GM19328 (cell line): ENCODE measurements around the gene PINLYP.
A peak's percentile ranks its signal among the peaks of the same experiment; 100 is the strongest.

ENCODE experiments used
- ATAC-seq: cut with Tn5 transposase; IDR thresholded peaks from one replicate; pipeline ENCODE4 v1.9.1; 2021; ENCODE audit warnings: mild to moderate bottlenecking, moderate library complexity; ENCODE audit not compliant: unreplicated experiment

Gene PINLYP

GRCh38 chr19:43575156-43575950 lies at the start of gene PINLYP, which contains the start of gene XRCC1:
Gene PINLYP, plus strand, starts transcription at chr19:43575801. Its CDS starts 1,391 bp downstream, at chr19:43577192.
Gene XRCC1, minus strand, starts transcription at chr19:43575527. Its CDS starts 69 bp downstream, at chr19:43575458.
- ATAC-seq, result peak; percentile 92

- no peak for ATAC-seq
Observed at GRCh38 chr19:43525836-43526771, 49.5 kb upstream of the PINLYP start.

- no peak for ATAC-seq
Observed at GRCh38 chr19:43526884-43527859, 48.4 kb upstream of the PINLYP start, which contains the start of gene ETHE1. Gene ETHE1, minus strand, starts transcription at chr19:43527201. Its CDS starts 24 bp downstream, at chr19:43527177.

GRCh38 chr19:43527860-43528622 lies 47.6 kb upstream of the PINLYP start:
- ATAC-seq, result no peak

- peak; percentile 4 for ATAC-seq
Observed at GRCh38 chr19:43532571-43532961, 43.0 kb upstream of the PINLYP start.

- ATAC-seq, result peak; percentile 49
Observed at GRCh38 chr19:43532962-43533545, 42.5 kb upstream of the PINLYP start, which contains the start of gene ZNF575. Gene ZNF575, plus strand, starts transcription at chr19:43533188. Its CDS starts 1,235 bp downstream, at chr19:43534423.

GRCh38 chr19:43533546-43534304 lies 41.9 kb upstream of the PINLYP start:
- peak; percentile 44 for ATAC-seq

- ATAC-seq, result no peak
Observed at GRCh38 chr19:43534305-43534815, 41.2 kb upstream of the PINLYP start.

GRCh38 chr19:43534816-43535761 lies 40.5 kb upstream of the PINLYP start:
- no peak for ATAC-seq

- ATAC-seq, result no peak
Observed at GRCh38 chr19:43538922-43539321, 36.7 kb upstream of the PINLYP start.

GRCh38 chr19:43540381-43540780 lies 35.2 kb upstream of the PINLYP start:
- no peak for ATAC-seq

GRCh38 chr19:43541920-43542650 lies 33.5 kb upstream of the PINLYP start:
- ATAC-seq, result no peak

- no peak for ATAC-seq
Observed at GRCh38 chr19:43544077-43544476, 31.5 kb upstream of the PINLYP start.

GRCh38 chr19:43545276-43545675 lies 30.3 kb upstream of the PINLYP start:
- ATAC-seq, result no peak

- ATAC-seq, result no peak
Observed at GRCh38 chr19:43545981-43546380, 29.6 kb upstream of the PINLYP start.

- ATAC-seq, result no peak
Observed at GRCh38 chr19:43546581-43546980, 29.0 kb upstream of the PINLYP start.
